NCI-H187 treated with DMSO at 0.1 percent for 48 hours (cell line): ENCODE results near the gene REG3A.

ENCODE experiments used
- DNase-seq: peaks from one replicate; lab custom pipeline; 2025; lab: John Stamatoyannopoulos, UW

The REG3A gene

GRCh38 chr2:79120194-79120713 lies 39.3 kb downstream of the REG3A start, which contains the start of gene REG1A:
Gene REG1A, plus strand, starts transcription at chr2:79120488. Its CDS starts 374 bp downstream, at chr2:79120862.
- no peak for DNase-seq

GRCh38 chr2:79116997-79117928 lies 42.3 kb downstream of the REG3A start:
- no peak for DNase-seq

- DNase-seq = no peak
These were observed 44.6 kb downstream of the REG3A start for GRCh38 chr2:79114797-79115494.

- no peak for DNase-seq
These were observed 47.3 kb downstream of the REG3A start for GRCh38 chr2:79112269-79112668.
